NCI-H1694 treated with DMSO at 0.1 percent for 48 hours (cell line): ENCODE measurements around the gene LMX1B.
"Not testable (repeated sequence)": the region's sequence is repeated elsewhere in the genome, so short reads cannot be mapped to it uniquely, and the experiment has no call there.

Experiments
- DNase-seq: peaks from one replicate; lab custom pipeline; 2025; lab: John Stamatoyannopoulos, UW

The LMX1B gene

DNA sequence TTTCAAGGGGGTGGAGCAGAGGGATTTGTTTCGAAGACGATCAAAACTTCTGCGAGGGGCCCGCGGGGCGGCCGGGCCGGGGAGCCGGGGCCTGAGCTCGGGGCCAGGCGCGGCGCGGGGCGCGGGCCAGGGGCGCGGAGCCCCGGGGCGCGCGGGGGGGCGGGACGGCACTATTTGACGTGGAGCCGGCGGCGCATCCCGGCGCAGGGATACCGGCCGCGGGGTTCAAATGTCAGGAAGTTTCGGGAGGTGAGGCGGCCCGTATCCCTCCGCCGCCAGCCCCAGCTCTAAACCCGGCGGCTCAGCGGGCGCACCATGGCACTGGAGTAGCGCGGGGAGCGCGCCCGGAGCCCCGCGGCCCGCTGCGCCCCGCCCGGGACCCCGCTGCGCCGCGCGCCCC lies at the start of gene LMX1B:
Gene LMX1B (plus strand): TSS at position 278 of the 400 bp plus-strand sequence. CDS start 522 bp downstream, outside the sequence.
- DNase-seq = peak; percentile 10

GRCh38 chr9:126564128-126564527 lies 49.6 kb upstream of the LMX1B start:
- DNase-seq = no peak

DNA sequence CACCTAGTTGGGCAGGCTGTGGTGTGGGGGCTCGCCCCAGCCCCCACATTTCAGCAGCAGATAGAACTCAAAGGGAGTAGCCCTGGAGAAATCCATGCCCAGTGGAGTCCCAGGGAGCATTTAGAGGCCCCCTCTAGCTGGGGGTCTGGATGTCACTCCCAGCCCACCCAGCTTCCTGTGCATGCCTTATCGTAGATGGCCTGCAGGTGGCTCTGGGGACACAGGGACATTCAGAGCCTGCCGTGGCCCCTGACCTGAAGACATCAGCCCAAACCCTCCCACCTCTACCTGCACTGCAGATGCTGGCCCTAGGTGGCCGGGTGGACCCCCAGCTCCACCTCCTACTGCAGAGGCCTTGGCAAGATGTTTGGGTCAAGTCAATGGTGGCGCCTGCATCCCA lies 49.0 kb upstream of the LMX1B start:
- no peak for DNase-seq

DNA sequence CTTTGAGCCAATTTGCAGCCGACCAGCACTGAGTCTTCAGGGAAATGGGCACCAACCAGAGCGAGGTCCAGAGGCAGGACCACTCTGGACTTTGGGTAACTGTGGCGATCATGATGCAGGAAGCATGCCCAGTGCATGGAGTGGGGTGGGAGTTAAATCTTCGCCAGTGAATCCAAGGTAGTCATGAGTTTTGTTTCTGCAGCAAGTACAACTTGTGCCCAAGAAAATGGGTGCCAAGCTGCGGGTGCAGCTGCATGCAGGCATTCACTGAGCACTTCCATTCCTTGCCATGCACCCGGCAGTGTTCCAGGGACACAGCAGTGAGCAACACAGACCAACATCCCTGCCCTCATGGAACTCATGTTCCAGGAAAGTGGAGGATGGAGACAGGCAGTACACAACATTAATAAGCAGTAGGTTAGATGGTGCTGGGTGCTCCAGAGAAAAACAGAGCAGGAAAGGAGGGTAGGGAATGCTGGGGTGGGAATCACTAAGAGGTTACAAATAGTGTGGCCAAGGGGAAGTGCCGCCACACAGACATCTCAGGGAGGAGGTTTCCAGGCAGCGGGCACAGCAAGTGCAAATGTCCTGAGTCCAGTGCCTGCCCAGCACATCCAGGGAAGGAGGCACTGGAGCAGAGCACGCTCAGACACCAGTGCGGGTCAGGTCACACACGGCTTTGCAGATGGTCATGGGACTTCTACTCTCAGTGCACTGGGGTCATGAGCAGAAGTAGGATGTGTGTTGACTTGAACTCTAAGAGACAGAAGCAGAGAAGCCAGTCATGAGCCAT lies 48.2 kb upstream of the LMX1B start:
- no peak for DNase-seq

DNA sequence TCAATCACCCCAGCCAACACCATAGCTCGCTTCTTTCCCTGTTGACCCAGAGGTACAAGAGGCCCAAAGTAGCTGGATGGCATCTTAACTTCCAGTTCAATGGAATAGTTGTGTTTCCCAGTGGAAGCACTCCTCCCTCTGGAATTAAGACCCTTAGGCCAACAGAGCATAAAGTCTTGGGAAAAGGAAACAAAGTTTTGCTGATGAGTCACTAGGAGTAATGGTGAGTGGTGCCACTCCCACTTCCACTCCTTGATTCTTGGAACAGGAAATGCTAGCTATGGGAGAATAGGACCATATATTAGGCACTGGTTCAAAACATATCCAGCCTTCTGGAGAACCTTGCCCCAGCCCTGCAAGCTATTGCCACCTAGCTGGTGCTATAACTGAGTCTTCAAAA lies 44.7 kb upstream of the LMX1B start:
- no peak for DNase-seq

DNA sequence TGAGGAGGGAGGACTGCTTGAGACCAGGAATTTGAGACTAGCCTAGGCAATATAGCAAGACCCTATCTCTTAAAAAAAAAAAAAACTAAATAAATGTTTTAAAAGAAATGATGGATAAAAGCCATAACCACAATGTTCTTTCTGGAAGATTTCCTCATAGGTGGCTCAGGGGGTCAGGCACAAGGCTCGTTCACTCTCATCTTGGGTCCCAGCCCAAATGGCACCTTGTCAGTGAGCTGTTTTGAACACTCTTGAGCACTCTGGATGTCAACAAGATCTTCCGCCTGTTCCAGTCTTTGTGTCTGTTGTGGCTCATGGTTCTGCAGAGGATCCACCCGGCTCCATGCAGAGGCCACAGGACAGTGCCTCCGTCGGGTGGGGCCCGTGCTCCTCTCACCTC lies 35.7 kb upstream of the LMX1B start:
- no peak for DNase-seq

GRCh38 chr9:126580319-126580718 lies 33.4 kb upstream of the LMX1B start:
- DNase-seq = not testable (repeated sequence)

DNA sequence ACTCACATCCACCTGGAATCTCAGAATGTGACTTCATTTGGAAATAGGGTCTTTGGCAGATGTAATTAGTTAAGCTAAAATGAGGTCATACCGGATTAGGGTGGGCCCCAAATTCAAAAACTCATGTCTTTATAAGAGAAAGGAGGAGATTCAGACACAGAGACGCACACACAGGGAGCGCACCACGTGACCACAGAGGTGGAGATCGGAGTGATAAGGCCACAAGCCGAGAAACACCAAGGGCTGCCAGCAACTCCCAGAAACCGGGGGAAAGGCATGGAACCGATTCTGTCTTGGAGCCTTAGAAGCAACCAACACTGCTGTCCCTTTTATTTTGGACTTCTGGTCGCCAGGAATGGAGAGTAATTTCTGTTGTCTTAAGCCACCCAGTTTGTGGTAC lies 31.8 kb upstream of the LMX1B start:
- no peak for DNase-seq

DNA sequence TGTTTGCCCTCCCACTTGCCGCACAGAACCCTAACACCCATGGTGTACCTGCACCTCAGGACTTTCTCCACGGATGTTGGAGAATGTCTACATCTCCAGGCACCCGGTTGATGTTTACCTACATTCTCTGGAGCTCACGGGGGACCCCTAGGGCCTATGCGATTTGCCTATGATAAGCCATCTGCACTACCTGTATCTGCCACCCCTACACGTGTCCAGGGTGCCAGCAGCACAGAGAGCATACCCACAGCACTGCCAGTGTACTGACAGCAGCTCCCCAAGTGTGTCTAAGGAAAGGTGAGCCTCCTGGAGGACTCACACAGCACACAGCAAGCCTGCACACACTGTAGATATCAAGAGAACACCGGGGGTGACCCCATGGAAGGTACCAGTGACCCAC lies 31.3 kb upstream of the LMX1B start:
- DNase-seq = no peak

- DNase-seq = no peak
Observed at GRCh38 chr9:126583144-126583760, 30.5 kb upstream of the LMX1B start.

- DNase-seq = no peak
Observed at GRCh38 chr9:126584611-126585010, 29.1 kb upstream of the LMX1B start.

DNA sequence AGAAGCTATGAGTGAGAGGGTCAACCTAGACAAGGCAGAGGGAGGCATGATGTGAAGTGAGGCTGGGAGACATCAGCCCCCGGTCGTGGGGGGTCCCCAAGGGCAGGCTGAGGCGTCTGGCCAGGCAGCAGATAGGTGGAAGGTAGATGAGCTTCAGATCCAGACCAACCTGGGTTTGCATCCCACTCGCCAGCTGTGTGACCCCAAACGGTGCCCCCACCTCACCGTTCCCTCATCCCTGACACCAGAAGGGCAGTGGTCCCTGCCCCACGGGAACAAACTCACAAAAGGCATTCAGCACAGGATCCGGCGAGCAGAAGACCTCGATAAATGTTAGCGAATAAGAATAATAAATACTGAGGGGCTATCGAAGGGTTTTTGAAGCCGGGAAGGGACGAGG lies 27.5 kb upstream of the LMX1B start:
- no peak for DNase-seq

DNA sequence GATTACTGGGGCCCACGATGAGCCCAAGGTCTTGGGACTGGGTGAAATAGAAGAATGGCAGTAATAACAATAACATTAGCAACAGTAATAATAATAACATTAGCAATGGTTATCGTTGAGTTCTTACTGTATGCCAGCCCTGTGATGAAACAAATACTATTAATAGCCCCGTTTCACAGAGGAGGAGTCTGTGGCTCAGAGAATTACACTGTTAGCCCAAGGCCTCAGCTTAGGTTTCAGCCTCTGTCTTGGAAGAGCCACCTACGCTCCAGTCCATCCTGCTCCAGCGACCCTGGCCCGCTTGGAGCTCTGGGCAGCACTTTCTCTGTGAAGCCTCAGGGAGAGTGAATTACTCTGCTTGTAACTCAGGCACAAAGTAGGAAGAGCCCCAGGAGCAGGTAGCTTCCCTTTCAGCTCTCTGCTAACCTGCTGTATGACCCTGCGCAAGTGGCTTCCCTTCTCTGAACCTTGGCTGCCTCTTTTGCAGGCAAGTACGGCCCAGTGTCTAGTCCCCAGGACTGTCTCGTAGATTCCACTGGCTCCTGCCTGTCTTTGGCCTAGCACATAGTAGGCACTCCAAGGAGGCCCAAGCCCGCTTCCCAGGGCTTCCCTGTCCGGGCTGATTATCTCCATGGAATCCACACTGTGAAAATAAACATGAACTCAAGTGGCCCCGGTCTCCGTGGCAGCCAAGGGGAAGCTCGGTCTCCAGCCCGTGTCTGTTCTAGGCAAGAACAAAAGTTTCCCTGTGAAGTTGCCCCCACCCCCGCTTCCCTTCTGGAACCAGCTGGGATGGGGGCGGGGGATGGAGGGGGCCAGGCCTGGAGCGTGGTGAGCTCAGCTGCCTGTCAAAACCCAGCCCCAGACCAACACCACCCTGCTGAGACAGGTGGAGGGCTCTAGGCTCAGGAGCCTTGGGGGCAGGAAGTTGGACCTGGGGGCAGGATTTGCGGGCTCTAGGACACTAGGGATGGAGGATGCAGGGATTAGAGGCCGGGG lies 26.2 kb upstream of the LMX1B start:
- DNase-seq = no peak

- no peak for DNase-seq
Observed at GRCh38 chr9:126588491-126589168, 25.1 kb upstream of the LMX1B start.

DNA sequence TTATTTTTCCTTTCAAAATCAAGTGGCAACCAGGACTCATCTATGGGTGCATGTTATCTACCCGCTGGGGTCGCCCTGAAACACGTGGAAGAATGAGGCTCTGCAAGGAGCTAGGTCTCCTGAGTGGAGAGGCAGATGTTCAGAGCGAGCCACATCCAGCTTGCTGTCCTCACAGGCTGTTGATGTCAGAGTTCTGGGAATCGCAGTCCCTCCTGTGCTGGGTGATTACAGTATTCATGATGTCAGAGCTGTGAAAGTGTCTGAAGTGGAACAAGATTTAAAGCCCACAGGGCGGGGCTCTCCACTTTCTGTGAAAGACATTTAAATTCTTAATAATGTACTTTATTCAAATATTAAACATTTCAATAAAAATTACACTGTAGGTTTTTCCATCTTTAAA lies 24.4 kb upstream of the LMX1B start:
- no peak for DNase-seq

GRCh38 chr9:126591083-126591482 lies 22.6 kb upstream of the LMX1B start:
- no peak for DNase-seq

DNA sequence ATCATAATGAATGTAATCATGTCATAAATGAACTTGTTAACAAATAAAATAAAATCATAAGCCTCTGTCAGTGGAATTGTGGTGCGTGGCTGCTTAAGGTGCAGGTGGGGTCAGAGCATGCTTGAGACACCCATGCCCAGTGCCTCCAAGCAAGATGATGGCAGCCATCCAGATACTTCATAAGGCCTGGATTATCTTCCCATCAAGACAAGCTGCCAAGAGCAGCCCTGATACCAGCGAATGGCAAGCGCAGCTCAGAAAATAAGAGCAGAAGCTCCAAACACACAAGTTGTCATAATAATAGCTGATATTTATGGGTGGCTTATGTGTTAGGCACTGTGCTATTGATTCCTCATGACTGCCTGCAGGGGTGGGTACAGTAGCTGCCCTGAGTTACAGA lies 21.8 kb upstream of the LMX1B start:
- peak; percentile 5 for DNase-seq

GRCh38 chr9:126592461-126592860 lies 21.3 kb upstream of the LMX1B start:
- no peak for DNase-seq

GRCh38 chr9:126595982-126596381 lies 17.7 kb upstream of the LMX1B start:
- DNase-seq = no peak

DNA sequence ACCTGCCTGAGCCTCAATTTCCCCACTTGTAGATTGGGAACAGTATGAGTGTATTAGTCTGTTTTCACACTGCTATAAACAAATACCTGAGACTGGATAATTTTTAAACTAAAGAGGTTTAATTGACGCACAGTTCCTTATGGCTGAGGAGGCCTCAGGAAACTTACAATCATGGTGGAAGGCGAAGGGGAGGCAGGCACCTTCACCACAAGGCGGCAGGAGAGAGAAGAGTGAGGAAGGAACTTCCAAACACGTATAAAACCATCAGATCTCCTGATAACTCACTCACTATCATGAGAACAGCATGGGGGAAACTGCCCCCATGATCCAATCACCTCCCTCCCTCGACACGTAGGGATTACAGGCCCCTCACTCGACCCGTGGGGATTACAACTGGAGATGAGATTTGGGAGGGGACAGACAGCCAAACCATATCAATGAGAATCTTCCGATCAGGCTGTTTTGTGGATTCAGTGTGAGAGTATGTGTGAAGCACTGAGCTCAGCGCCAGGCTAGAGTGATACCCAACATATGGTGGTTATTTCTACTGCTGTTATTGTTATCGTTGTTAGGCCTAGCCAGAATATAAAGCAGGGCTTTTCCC lies 14.6 kb upstream of the LMX1B start:
- DNase-seq = no peak
